SU-DHL-6 (cell line): ENCODE measurements around the gene GTF2IRD1.

Experiments used
- H2AFZ ChIP-seq: fragments of 200-600 bp; sonication (generic); 2 replicates; pipeline ENCODE4 v1.6.1; 2014; ENCODE audit warnings: low read depth, mild to moderate bottlenecking, moderate library complexity, mixed read lengths, antibody characterized with exemption, low read length; ENCODE audit not compliant: severe bottlenecking
- H3F3A ChIP-seq: fragments of 200-600 bp; shearing (Covaris generic); 2 replicates; pipeline ENCODE4 v1.6.0; 2016; ENCODE audit warnings: antibody characterized with exemption, mild to moderate bottlenecking; ENCODE audit not compliant: insufficient read depth
- H3K27ac ChIP-seq: fragments of 200-600 bp; sonication (generic); 2 replicates; pipeline ENCODE4 v1.5.1; 2016; ENCODE audit warnings: low read depth, mild to moderate bottlenecking, low read length, moderate library complexity, mixed read lengths
- H3K27me3 ChIP-seq: fragments of 200-600 bp; sonication (generic), shearing (Covaris generic); 2 replicates; pipeline ENCODE4 v1.6.0; 2014; ENCODE audit warnings: mild to moderate bottlenecking, low read length
- H3K36me3 ChIP-seq: fragments of 200-600 bp; sonication (generic); 2 replicates; pipeline ENCODE4 v1.6.1; 2014; ENCODE audit warnings: mild to moderate bottlenecking, low read length, mixed read lengths
- H3K4me2 ChIP-seq: fragments of 300-600, 200-600 bp; shearing (Covaris generic), sonication (generic); 2 replicates; pipeline ENCODE4 v1.6.0; 2014; ENCODE audit warnings: low read length, low read depth, mild to moderate bottlenecking; ENCODE audit not compliant: poor library complexity, severe bottlenecking
- H3K4me3 ChIP-seq: fragments of 200-600 bp; sonication (generic); 2 replicates; pipeline ENCODE4 v1.5.1; 2014; ENCODE audit warnings: antibody characterized with exemption, low read length, mild to moderate bottlenecking, mixed read lengths; ENCODE audit not compliant: insufficient read depth, poor library complexity, severe bottlenecking
- H3K79me2 ChIP-seq: fragments of 200-600 bp; sonication (generic); 2 replicates; pipeline ENCODE4 v1.6.1; 2014; ENCODE audit warnings: mild to moderate bottlenecking, low read length, moderate library complexity; ENCODE audit not compliant: insufficient read depth
- H3K9ac ChIP-seq: fragments of 200-600 bp; sonication (generic); 2 replicates; pipeline ENCODE4 v1.7.0; 2014; ENCODE audit warnings: mild to moderate bottlenecking, low read length
- H3K9me2 ChIP-seq: fragments of 200-600 bp; sonication (generic); replicated peaks from 2 replicates; pipeline ENCODE4 v1.6.1; 2014; ENCODE audit warnings: low read length; ENCODE audit not compliant: insufficient read depth
- H3K9me3 ChIP-seq: fragments of 200-600 bp; sonication (generic); 2 replicates; pipeline ENCODE4 v1.6.1; 2014; ENCODE audit warnings: low read length, mixed read lengths; ENCODE audit not compliant: insufficient read depth
- H4K20me1 ChIP-seq: fragments of 200-600 bp; sonication (generic); 2 replicates; pipeline ENCODE4 v1.6.1; 2014; ENCODE audit warnings: low read depth, mild to moderate bottlenecking, antibody characterized with exemption, low read length, moderate library complexity, mixed read lengths
- EZH2phosphoT487 ChIP-seq: fragments of 200-600 bp; sonication (generic), shearing (Covaris generic); conservative IDR thresholded peaks from 2 replicates; pipeline ENCODE4 v1.6.1; 2018; ENCODE audit warnings: mild to moderate bottlenecking, antibody characterized with exemption, low read length, moderate library complexity, mixed read lengths
- TF ChIP-seq, protein P1 (sequence below): fragments of 200-600 bp; sonication (generic); IDR thresholded peaks from one replicate; pipeline ENCODE4 v1.5.1; 2017; ENCODE audit warnings: antibody characterized with exemption, mild to moderate bottlenecking, low read length, moderate library complexity; ENCODE audit not compliant: insufficient read depth, poor library complexity, severe bottlenecking

Gene GTF2IRD1

GRCh38 chr7:74586258-74587175 is 132.8 kb downstream of the GTF2IRD1 start:
- Histone ChIP-seq H3K27ac (no peak overlapping the region), H3K4me3 (no peak overlapping the region), H3K9ac (no peak overlapping the region), H3K9me3 (no peaks in the 10 kb centered on the region), H3K4me2 (no peak overlapping the region), H4K20me1 (no peaks in the 10 kb centered on the region), H3K27me3 (no peaks in the 10 kb centered on the region), H3F3A (no peaks in the 10 kb centered on the region), H3K79me2 (no peaks in the 10 kb centered on the region), H2AFZ (no peak overlapping the region), H3K9me2 (no peaks in the 10 kb centered on the region), H3K36me3 (no peaks in the 10 kb centered on the region)
- TF ChIP-seq, protein P1, sequence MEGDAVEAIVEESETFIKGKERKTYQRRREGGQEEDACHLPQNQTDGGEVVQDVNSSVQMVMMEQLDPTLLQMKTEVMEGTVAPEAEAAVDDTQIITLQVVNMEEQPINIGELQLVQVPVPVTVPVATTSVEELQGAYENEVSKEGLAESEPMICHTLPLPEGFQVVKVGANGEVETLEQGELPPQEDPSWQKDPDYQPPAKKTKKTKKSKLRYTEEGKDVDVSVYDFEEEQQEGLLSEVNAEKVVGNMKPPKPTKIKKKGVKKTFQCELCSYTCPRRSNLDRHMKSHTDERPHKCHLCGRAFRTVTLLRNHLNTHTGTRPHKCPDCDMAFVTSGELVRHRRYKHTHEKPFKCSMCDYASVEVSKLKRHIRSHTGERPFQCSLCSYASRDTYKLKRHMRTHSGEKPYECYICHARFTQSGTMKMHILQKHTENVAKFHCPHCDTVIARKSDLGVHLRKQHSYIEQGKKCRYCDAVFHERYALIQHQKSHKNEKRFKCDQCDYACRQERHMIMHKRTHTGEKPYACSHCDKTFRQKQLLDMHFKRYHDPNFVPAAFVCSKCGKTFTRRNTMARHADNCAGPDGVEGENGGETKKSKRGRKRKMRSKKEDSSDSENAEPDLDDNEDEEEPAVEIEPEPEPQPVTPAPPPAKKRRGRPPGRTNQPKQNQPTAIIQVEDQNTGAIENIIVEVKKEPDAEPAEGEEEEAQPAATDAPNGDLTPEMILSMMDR: no peak
- no peak for TF ChIP-seq EZH2phosphoT487

- H2AFZ ChIP-seq: no peak overlapping the region
- no peak overlapping the region for H3K27ac ChIP-seq
Measured at GRCh38 chr7:74587435-74588126, 133.9 kb downstream of the GTF2IRD1 start.

DNA sequence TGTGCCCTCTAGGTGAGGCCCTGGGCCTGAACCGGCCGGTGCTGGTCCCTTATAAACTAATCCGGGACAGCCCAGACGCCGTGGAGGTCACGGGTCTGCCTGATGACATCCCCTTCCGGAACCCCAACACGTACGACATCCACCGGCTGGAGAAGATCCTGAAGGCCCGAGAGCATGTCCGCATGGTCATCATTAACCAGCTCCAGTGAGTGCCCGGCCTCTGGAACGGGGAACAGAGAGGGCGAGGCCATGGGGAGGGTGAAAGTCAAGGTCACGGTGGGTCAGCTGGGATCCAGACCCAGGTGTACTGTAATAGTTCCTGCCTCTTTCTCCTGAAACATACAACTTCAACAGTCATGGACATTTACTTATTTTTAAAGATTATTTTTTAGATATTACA is 137.1 kb downstream of the GTF2IRD1 start:
- Histone ChIP-seq H3K9me2 (no peaks in the 10 kb centered on the region), H3K9me3 (no peaks in the 10 kb centered on the region), H3K79me2 (no peaks in the 10 kb centered on the region), H2AFZ (no peak overlapping the region), H3K36me3 (no peaks in the 10 kb centered on the region), H3K4me3 (no peak overlapping the region), H3K9ac (no peak overlapping the region), H3F3A (no peaks in the 10 kb centered on the region), H3K27me3 (no peaks in the 10 kb centered on the region), H3K4me2 (no peak overlapping the region), H4K20me1 (no peaks in the 10 kb centered on the region), H3K27ac (no peak overlapping the region)
- TF ChIP-seq EZH2phosphoT487: no peak
- TF ChIP-seq, protein P1: no peak

More at GRCh38 chr7:74587435-74588126, 133.9 kb downstream of the GTF2IRD1 start:
- Histone ChIP-seq H3K4me2 (no peak overlapping the region), H3F3A (no peaks in the 10 kb centered on the region), H3K79me2 (no peaks in the 10 kb centered on the region), H3K36me3 (no peaks in the 10 kb centered on the region), H3K27me3 (no peaks in the 10 kb centered on the region), H3K9ac (no peak overlapping the region), H3K9me2 (no peaks in the 10 kb centered on the region), H4K20me1 (no peaks in the 10 kb centered on the region), H3K4me3 (no peak overlapping the region), H3K9me3 (no peaks in the 10 kb centered on the region)
- TF ChIP-seq EZH2phosphoT487: no peak
- TF ChIP-seq, protein P1: no peak
